ENCODE data around the gene SQSTM1. TPM values are rescaled to one million over a fixed set of nuclear protein-coding genes. Genes with fewer than 3 reads are reported as not detected.

Gene SQSTM1
- total and polyA plus RNA-seq, 12 donors: 131 to 466 (median 387) TPM

DNA sequence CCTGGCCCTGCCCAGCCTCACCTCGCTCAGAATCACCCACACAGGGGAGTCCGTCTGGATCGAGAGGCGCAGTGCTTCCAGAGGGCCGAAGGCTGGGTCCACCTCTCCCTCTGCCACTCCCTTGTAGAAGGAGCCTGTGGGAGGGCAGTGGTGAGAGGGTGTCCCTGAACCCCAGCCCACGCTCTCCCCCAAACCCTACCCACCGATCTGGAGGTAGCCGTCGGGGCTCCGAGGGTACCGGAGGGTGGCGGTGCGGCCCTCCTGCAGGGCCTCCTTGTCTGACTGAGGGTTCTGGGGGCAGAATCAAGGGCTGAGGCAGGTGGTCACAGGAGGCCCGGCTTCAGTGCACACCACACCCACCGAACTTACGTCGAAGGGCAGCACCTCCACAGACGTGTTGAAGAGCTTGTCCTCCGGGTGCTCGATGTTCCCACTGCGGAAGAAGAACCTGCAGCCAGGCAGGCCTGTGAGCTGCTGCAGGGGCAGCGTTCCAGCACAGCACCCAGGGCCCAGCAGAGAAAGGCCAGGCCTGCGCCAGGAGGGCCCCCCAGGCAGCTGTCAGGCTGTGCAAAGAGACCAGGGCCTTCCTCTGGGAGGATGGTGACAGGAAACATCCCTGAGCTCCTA is 22.4 kb upstream of the SQSTM1 start:
- TF ChIP-seq, protein P1, sequence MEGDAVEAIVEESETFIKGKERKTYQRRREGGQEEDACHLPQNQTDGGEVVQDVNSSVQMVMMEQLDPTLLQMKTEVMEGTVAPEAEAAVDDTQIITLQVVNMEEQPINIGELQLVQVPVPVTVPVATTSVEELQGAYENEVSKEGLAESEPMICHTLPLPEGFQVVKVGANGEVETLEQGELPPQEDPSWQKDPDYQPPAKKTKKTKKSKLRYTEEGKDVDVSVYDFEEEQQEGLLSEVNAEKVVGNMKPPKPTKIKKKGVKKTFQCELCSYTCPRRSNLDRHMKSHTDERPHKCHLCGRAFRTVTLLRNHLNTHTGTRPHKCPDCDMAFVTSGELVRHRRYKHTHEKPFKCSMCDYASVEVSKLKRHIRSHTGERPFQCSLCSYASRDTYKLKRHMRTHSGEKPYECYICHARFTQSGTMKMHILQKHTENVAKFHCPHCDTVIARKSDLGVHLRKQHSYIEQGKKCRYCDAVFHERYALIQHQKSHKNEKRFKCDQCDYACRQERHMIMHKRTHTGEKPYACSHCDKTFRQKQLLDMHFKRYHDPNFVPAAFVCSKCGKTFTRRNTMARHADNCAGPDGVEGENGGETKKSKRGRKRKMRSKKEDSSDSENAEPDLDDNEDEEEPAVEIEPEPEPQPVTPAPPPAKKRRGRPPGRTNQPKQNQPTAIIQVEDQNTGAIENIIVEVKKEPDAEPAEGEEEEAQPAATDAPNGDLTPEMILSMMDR (IDR thresholded peaks at IDR 0.05): no peak
- ATAC-seq: no peak
- intact Hi-C loops (cut with DNase I): loop anchor here in 3 of 10 donors (5.0 kb wide), 1 partner anchor 36 kb away; no protein-coding TSS in a partner anchor
- Histone ChIP-seq H3K36me3 (peaks cover 0 to 58% (median 40%) of the 10 kb centered on the region in 9 donors), H3K4me3 (peak overlapping the region in 1 of 10 donors; percentile 3), H3K9me3 (no peaks in the 10 kb centered on the region), H3K4me1 (peaks cover 25 to 59% (median 52%) of the 10 kb centered on the region in 9 donors), H3K27ac (no peak overlapping the region), H3K27me3 (no peaks in the 10 kb centered on the region)
- 95 to 96% methylated on average over 23 of the region's 23 CpGs for WGBS, 2 donors
- no peak for DNase-seq

DNA sequence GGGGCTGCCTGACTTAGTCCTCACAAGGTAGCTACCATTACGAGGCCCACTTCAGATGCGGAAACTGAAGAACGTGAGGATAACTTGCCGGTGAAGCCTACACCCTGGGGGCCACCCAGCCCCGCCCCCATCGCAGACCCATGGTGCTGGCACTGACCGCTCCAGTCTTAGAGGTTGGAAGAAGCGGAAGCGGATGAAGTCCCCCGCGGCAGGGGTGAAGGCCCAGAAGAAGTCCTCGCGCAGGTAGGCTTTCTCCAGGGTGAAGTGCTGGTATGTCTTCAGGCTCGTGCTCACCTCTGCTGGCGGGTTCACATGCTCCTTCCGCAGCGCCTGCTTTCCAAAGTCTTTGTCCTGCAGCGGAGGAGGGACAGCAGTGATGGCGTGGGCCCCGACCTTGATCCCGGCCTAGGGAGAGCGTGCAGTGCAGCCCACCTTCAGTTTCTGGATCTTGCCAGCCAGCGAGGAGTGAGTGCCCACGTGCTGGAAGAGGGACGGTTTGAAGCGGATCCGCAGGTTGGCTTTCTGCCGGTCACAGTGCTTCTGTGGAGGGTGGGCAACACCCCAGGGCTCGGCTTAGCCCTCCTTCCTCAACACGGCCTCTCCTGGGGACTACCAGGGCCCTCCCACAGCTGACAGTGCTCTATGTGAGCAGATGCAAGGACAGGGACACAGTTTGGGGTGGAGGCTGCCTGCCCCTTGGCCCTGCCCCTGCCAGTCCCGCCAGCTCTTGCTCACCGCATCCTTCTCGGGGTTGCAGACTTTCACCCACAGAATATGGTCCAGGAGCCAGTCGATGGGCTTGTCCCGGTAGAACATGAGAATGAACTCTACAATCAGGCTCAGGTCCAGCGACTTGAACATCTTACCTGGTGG is 21.7 kb upstream of the SQSTM1 start:
- intact Hi-C loops (cut with DNase I): loop anchor here in 3 of 10 donors (5.0 kb wide), 1 partner anchor 37 kb away; no protein-coding TSS in a partner anchor
- no peak overlapping the region for H3K27ac ChIP-seq
- peaks cover 0 to 58% (median 40%) of the 10 kb centered on the region in 9 donors for H3K36me3 ChIP-seq
- H3K4me1 ChIP-seq: peaks cover 24 to 59% (median 52%) of the 10 kb centered on the region in 9 donors
- no peaks in the 10 kb centered on the region for H3K27me3 ChIP-seq
- no peak overlapping the region for H3K4me3 ChIP-seq
- WGBS, 2 donors: 95 to 98% methylated on average over 36 of the region's 36 CpGs
- DNase-seq (no peak), ATAC-seq (no peak)
- no peaks in the 10 kb centered on the region for H3K9me3 ChIP-seq
- TF ChIP-seq, protein P1 (IDR thresholded peaks at IDR 0.05): no peak

DNA sequence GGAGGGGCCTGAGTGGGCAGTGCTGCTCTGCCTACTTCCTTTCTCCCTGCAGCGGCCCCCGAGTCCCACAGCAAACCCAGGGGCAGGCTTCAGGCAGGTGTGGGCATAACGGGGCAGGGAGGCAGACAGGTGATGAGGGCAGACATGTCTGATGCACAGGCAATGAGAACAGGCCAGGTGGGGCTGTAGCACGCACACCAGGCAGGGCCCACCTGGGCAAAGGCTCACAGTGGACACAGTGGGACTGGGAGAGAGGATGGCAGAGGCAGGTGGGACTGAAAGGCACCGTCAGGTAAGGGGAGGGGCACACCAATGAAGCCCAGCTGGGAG is 21.1 kb upstream of the SQSTM1 start:
- Histone ChIP-seq H3K27ac (no peak overlapping the region), H3K4me3 (no peak overlapping the region), H3K9me3 (no peaks in the 10 kb centered on the region), H3K4me1 (peaks cover 22 to 59% (median 52%) of the 10 kb centered on the region in 9 donors), H3K27me3 (no peaks in the 10 kb centered on the region), H3K36me3 (peaks cover 0 to 58% (median 40%) of the 10 kb centered on the region in 9 donors)
- TF ChIP-seq, protein P1 (IDR thresholded peaks at IDR 0.05): no peak
- 94% methylated on average over 5 of the region's 5 CpGs for WGBS, 2 donors
- ATAC-seq (no peak), DNase-seq (no peak)
- intact Hi-C loops (cut with DNase I): loop anchor here in 3 of 10 donors (5.0 kb wide), 1 partner anchor 37 kb away; no protein-coding TSS in a partner anchor

DNA sequence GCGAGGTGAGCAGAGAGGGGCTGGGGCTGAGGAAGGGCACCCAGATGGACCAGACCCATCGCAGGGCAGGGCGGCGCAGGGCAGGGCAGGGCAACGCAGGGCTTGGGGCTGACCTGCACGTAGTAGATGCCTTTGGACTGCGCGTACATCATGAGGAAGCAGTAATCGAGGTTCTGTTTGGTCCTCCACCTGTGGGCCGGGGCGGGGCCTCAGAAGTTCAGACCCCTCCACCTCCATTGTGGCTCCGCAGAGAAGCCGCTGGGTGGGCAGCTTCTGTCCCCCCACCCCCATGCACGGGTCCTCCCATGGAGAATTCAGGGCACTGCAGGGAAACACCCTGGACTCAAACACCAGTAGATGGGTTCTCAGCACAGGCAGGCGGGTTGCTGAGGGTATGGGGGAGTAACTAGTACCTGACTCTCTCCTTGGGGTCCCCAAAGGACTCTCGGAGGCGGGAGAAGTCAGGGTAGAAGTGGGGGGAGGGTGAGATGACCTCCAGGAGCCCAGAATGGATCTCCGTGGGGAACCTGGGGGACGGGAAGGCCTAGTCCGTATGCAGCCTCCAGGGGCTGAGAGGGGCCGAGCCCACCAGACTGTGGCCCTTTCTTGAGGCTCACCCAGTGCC is 20.5 kb upstream of the SQSTM1 start:
- H3K4me1 ChIP-seq: peaks cover 24 to 59% (median 52%) of the 10 kb centered on the region in 9 donors
- intact Hi-C loops (cut with DNase I): loop anchor here in 2 of 10 donors (5.0 kb wide), 1 partner anchor 107 kb away; the partner anchor contains the start of gene TBC1D9B (in 2 of the 2)
- 94 to 95% methylated on average over 21 of the region's 21 CpGs for WGBS, 2 donors
- H3K4me3 ChIP-seq: no peak overlapping the region
- H3K27me3 ChIP-seq: no peaks in the 10 kb centered on the region
- TF ChIP-seq, protein P1 (IDR thresholded peaks at IDR 0.05): no peak
- no peak overlapping the region for H3K27ac ChIP-seq
- DNase-seq (no peak), ATAC-seq (no peak)
- no peaks in the 10 kb centered on the region for H3K9me3 ChIP-seq
- H3K36me3 ChIP-seq: peaks cover 0 to 58% (median 40%) of the 10 kb centered on the region in 9 donors
